ENCODE results near the gene SLC12A4.
"Not testable (repeated sequence)": the region's sequence is repeated elsewhere in the genome, so short reads cannot be mapped to it uniquely, and the experiment has no call there.

SLC12A4 gene

DNA sequence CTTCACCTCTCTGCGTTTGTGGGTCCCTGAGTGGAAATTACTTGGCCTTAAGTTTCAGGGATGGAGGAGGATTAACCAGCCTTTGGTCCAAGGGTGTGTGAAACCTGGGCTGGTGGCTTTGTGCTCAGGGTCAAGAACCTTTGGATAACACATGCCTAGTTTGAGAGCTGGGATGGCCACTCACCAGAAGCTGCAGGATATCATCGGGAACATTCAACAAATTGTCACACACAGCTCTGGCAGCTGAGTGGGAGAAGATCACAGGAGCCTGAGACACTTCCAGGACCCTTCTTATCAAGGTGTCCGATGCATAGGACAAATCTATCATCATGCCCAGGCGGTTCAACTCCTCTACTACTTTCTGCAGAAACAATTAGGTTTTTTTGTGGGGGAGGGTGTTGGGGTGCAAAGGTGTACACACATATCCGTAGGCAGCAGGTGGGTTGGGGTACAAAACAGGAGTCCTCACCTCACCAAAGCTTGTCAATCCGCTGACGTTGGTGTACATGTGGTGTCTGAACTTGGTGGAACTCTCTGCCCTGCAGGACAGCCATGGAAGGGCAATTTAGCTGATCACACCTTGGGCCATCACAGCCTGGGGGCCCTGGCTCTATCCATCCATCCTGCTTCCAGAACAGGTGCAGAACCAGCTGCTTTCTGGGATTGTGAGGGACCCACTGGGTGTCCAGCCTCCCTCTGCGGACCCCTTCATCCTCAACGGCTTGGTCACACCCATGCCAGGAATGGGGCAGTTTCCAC, 9.2 kb upstream of the SLC12A4 start:
- no peaks in the 10 kb centered on the region for H3K9me3 Mint-ChIP-seq
- no peaks in the 10 kb centered on the region for H3K4me1 Mint-ChIP-seq
- no peaks in the 10 kb centered on the region for H3K36me3 Mint-ChIP-seq (ENCODE audit: low read depth)
- peaks cover 19% of the 10 kb centered on the region for H3K27me3 Mint-ChIP-seq (ENCODE audit: low read depth)
- no peak overlapping the region for H3K4me3 Mint-ChIP-seq
- TF ChIP-seq, protein P1, sequence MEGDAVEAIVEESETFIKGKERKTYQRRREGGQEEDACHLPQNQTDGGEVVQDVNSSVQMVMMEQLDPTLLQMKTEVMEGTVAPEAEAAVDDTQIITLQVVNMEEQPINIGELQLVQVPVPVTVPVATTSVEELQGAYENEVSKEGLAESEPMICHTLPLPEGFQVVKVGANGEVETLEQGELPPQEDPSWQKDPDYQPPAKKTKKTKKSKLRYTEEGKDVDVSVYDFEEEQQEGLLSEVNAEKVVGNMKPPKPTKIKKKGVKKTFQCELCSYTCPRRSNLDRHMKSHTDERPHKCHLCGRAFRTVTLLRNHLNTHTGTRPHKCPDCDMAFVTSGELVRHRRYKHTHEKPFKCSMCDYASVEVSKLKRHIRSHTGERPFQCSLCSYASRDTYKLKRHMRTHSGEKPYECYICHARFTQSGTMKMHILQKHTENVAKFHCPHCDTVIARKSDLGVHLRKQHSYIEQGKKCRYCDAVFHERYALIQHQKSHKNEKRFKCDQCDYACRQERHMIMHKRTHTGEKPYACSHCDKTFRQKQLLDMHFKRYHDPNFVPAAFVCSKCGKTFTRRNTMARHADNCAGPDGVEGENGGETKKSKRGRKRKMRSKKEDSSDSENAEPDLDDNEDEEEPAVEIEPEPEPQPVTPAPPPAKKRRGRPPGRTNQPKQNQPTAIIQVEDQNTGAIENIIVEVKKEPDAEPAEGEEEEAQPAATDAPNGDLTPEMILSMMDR (IDR thresholded peaks at IDR 0.05; ENCODE audit: unreplicated experiment in 3 of 3), result no peak
- H3K27ac Mint-ChIP-seq, result no peak overlapping the region

DNA sequence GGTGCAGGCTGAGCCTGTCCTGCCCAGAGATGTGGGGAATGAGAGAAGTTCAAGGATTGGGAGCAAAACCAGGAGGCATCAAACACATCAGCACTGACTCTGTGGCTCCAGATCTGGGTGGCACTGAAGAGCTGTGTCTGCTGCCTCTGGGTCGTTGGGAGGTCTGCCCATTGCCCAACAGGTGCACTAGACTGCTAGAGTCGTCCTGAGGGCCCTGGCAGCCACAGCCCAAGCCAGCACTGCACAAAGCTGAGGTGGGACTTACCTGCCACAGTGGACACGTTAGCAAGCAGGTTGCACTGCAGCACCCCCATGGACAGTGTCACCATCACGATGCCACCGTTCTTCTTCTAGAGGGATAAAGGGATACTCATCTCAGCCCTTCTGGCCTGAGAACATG, 8.6 kb upstream of the SLC12A4 start:
- H3K4me3 Mint-ChIP-seq, result no peak overlapping the region
- H3K27ac Mint-ChIP-seq, result no peak overlapping the region
- TF ChIP-seq, protein P1 (IDR thresholded peaks at IDR 0.05; ENCODE audit: unreplicated experiment in 3 of 3), result no peak
- H3K9me3 Mint-ChIP-seq, result no peaks in the 10 kb centered on the region
- H3K36me3 Mint-ChIP-seq (ENCODE audit: low read depth), result no peaks in the 10 kb centered on the region
- H3K27me3 Mint-ChIP-seq (ENCODE audit: low read depth), result peaks cover 19% of the 10 kb centered on the region
- no peaks in the 10 kb centered on the region for H3K4me1 Mint-ChIP-seq

DNA sequence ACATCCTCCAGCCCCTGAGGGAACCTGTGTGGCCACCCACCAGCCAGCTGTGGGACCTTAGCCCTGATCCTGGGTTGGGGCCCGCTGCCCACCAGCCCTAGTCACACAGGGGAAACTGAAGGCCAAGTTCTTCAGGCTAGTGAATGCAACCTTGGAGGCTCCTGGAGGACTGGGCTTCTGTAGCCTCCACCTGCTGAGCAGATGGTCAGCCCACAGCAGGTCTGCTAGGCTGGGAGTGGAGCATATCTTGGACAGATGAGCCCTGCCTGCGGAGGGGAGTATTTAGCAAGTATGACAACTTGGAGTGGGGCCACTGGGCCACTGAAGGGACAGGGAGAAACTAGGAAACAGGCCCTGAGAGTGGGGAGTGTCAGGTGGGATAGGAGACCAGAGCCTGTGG, 7.8 kb upstream of the SLC12A4 start:
- Mint-ChIP-seq H3K27me3 (ENCODE audit: low read depth) (peaks cover 22% of the 10 kb centered on the region), H3K4me3 (no peak overlapping the region), H3K9me3 (no peaks in the 10 kb centered on the region), H3K36me3 (ENCODE audit: low read depth) (no peaks in the 10 kb centered on the region), H3K4me1 (no peaks in the 10 kb centered on the region), H3K27ac (no peak overlapping the region)
- TF ChIP-seq, protein P1 (IDR thresholded peaks at IDR 0.05; ENCODE audit: unreplicated experiment in 3 of 3), result no peak

DNA sequence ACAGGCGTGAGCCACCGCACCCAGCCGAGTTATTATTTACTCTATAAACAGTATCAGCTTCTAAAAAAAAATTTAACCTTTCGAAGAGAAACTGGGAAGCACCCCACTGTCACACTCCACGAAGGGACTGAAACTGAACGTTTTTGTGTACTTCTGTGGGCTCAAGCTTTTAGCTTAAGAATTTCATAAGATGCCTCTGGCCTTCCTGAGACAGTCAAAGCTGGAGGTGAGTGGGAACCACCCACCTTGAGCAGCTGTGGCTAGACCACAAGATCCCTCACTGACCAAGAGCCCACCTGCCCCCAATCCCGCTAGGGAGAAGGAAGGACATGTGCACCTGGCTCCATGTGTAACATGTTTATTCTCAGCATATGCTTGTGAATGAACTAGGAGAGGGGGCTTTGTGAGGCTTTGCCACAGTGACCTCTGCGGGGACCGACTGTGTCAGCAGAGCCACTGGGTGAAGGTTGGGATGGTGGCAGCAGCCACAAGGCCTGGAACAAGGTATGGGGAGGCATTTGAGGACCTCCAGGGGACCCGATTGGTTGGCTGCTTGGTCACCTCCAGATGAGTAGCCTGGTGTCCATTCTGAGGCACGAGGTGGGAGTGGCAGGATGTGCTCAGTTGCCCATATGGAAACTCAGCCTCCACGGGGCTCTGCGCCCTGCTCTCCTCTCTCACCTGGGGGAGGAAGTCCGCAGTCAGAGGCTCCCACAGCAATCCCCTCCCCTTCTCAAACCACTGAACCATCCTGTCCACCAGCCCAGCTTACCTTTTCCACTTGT, 7.1 kb upstream of the SLC12A4 start:
- TF ChIP-seq, protein P1 (IDR thresholded peaks at IDR 0.05; ENCODE audit: unreplicated experiment in 3 of 3), result no peak
- H3K9me3 Mint-ChIP-seq, result no peaks in the 10 kb centered on the region
- no peak overlapping the region for H3K27ac Mint-ChIP-seq
- H3K36me3 Mint-ChIP-seq (ENCODE audit: low read depth), result no peaks in the 10 kb centered on the region
- peaks cover 25% of the 10 kb centered on the region for H3K27me3 Mint-ChIP-seq (ENCODE audit: low read depth)
- no peaks in the 10 kb centered on the region for H3K4me1 Mint-ChIP-seq
- no peak overlapping the region for H3K4me3 Mint-ChIP-seq

DNA sequence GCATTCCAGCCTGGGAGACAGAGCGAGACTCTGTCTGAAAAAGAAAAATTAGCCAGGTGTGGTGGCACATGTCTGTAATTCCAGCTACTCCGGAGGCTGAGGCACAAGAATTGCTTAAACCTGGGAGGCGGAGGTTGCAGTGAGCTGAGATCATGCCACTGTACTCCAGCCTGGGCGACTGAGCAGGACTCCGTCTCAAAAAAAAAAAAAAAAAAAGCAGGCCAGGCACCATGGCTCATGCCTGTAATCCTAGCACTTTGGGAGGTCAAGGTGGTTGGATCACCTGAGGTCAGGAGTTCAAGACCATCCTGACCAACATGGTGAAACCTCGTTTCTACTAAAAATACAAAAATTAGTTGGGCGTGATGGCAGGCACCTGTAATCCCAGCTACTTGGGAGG, 3.8 kb upstream of the SLC12A4 start:
- H3K4me1 Mint-ChIP-seq; H3K4me3 Mint-ChIP-seq; H3K9me3 Mint-ChIP-seq; H3K36me3 Mint-ChIP-seq (ENCODE audit: low read depth); H3K27ac Mint-ChIP-seq: not testable (repeated sequence)
- peaks cover 22% of the 10 kb centered on the region for H3K27me3 Mint-ChIP-seq (ENCODE audit: low read depth)

DNA sequence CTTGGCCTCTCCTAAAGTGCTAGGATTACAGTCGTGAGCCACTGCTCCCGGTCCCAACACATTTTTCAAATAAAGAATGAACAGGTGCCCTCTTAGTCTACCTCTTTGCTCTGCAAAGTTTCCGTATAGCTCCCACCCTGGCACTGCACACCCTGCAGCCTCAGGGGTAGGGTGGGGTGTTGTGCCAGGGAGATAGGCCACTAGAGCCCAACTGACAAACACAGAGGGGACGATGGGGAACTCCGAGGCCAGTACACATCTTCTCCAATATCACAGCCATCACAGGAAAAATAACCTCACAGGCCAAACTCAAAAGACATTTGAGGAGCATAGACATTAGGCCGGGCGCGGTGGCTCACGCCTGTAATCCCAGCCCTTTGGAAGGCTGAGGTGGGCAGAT, 2.7 kb upstream of the SLC12A4 start:
- Mint-ChIP-seq H3K27ac (peak overlapping the region in 1 of 3 experiments; percentile 65), H3K4me3 (peak overlapping the region; percentile 36 to 81 (median 76)), H3K4me1 (peaks cover 20% of the 10 kb centered on the region), H3K9me3 (no peaks in the 10 kb centered on the region), H3K27me3 (ENCODE audit: low read depth) (peaks cover 19% of the 10 kb centered on the region), H3K36me3 (ENCODE audit: low read depth) (no peaks in the 10 kb centered on the region)
- TF ChIP-seq, protein P1 (IDR thresholded peaks at IDR 0.05; ENCODE audit: unreplicated experiment in 3 of 3), result no peak
